HCT116 (cell line): ENCODE data around the gene UBE2D2. TPM values are rescaled to one million over a fixed set of nuclear protein-coding genes. Genes with fewer than 3 reads are reported as not detected.
"Not testable (repeated sequence)": the region's sequence is repeated elsewhere in the genome, so short reads cannot be mapped to it uniquely, and the experiment has no call there.

ENCODE experiments used
- ATAC-seq: fragments of 200-7000 bp; cut with Tn5 transposase; 2 replicates; pipeline ENCODE4 v1.9.1; 2020; ENCODE audit warnings: mild to moderate bottlenecking, moderate library complexity
- BruUV-seq: library from RNA; stranded (reverse); fragments of 400-500 nt; replicated peaks from 2 replicates; lab custom pipeline; 2021; lab: Mats Ljungman, UMichigan
- CTCF ChIA-PET: fragments of 300-600 bp; sonication (Branson Sonifier 250); formaldehyde crosslinking; loops from one replicate; lab custom pipeline; 2021; ENCODE audit warnings: antibody characterized with exemption; lab: Charles Lee
- POLR2A ChIA-PET: fragments of 300-600, 350-600 bp; sonication (Branson Sonifier 250); formaldehyde crosslinking; loops from one replicate; lab custom pipeline; 2021; ENCODE audit warnings: antibody characterized with exemption; lab: Charles Lee
- RAD21 ChIA-PET, 2 experiments: fragments of 300-600 bp; sonication (Branson Sonifier 250); formaldehyde crosslinking; loops; one replicate each; lab custom pipeline; 2023; ENCODE audit warnings: low total read pairs in 2 of 2; ENCODE audit not compliant: uncharacterized antibody in 2 of 2, unreplicated experiment in 2 of 2, low non-redundant PET in 1 of 2; lab: Charles Lee
- DNase-seq: peaks from one replicate; pipeline ENCODE4 v3.0.0-alpha.2; 2010; ENCODE audit warnings: low read depth, low spot score
- H2AFZ ChIP-seq: fragments of 200-600 bp; shearing (Covaris generic), sonication (generic); 2 replicates; pipeline ENCODE4 v1.6.1; 2017; ENCODE audit warnings: low read depth, mixed run types, mixed read lengths, antibody characterized with exemption, low read length; ENCODE audit not compliant: poor library complexity, severe bottlenecking
- H3K27ac ChIP-seq: 2 replicates; pipeline ENCODE4 v1.5.1; 2012; ENCODE audit warnings: low read depth, low read length
- H3K27me3 ChIP-seq: fragments of 200-600 bp; sonication (generic); 2 replicates; pipeline ENCODE4 v1.6.1; 2016; ENCODE audit warnings: mixed run types, low read length, mixed read lengths; ENCODE audit not compliant: insufficient read depth
- H3K36me3 ChIP-seq, 2 experiments: fragments of 200-500 bp in 1 of 2; fragments of 200-600 bp in 1 of 2; sonication (Bioruptor generic) in 1 of 2; sonication (generic) in 1 of 2; 2 replicates each; pipeline versions ENCODE4 v1.5.1 to v1.6.1; 2014 to 2016; ENCODE audit warnings: low read length in 2 of 2, inconsistent platforms in 1 of 2, mixed read lengths in 1 of 2, mixed run types in 1 of 2; ENCODE audit not compliant: insufficient read depth in 2 of 2, control insufficient read depth in 1 of 2
- H3K4me1 ChIP-seq, 2 experiments: fragments of 200-600 bp in 1 of 2; sonication (generic) in 1 of 2; 2 replicates each; pipeline versions ENCODE4 v1.5.1 to v1.6.1; 2012 to 2017; ENCODE audit warnings: low read length in 2 of 2, inconsistent platforms in 1 of 2, mild to moderate bottlenecking in 1 of 2, mixed read lengths in 1 of 2, mixed run types in 1 of 2, moderate library complexity in 1 of 2; ENCODE audit not compliant: insufficient read depth in 2 of 2, control insufficient read depth in 1 of 2
- H3K4me2 ChIP-seq: fragments of 200-600 bp; sonication (generic); 2 replicates; pipeline ENCODE4 v1.6.1; 2017; ENCODE audit warnings: mixed run types, low read length, mixed read lengths
- H3K4me3 ChIP-seq, 2 experiments: fragments of 200-600 bp in 1 of 2; sonication (generic) in 1 of 2; replicated peaks in 1 of 2; 2 replicates each; pipeline ENCODE4 v1.5.1; 2011 to 2016; ENCODE audit warnings: low read length in 2 of 2, control low read depth in 1 of 2, low read depth in 1 of 2, mild to moderate bottlenecking in 1 of 2, mixed read lengths in 1 of 2, mixed run types in 1 of 2
- H3K79me2 ChIP-seq: fragments of 200-600 bp; sonication (generic); 2 replicates; pipeline ENCODE4 v1.6.1; 2017; ENCODE audit warnings: mild to moderate bottlenecking, mixed run types, low read length, moderate library complexity, mixed read lengths; ENCODE audit not compliant: insufficient read depth
- H3K9ac ChIP-seq: fragments of 200-600 bp; sonication (generic); 2 replicates; pipeline ENCODE4 v1.6.1; 2016; ENCODE audit warnings: low read length, mixed read lengths
- H3K9me2 ChIP-seq: fragments of 200-600 bp; sonication (generic), shearing (Covaris generic); 2 replicates; pipeline ENCODE4 v1.6.1; 2017; ENCODE audit warnings: mixed run types, mild to moderate bottlenecking, moderate library complexity; ENCODE audit not compliant: insufficient read depth
- H3K9me3 ChIP-seq, 2 experiments: fragments of 200-500 bp in 1 of 2; fragments of 200-600 bp in 1 of 2; sonication (Bioruptor generic) in 1 of 2; sonication (generic) in 1 of 2; 2 replicates each; pipeline ENCODE4 v1.6.1; 2014 to 2017; ENCODE audit warnings: low read length in 2 of 2, mixed read lengths in 2 of 2, inconsistent platforms in 1 of 2, low read depth in 1 of 2, mild to moderate bottlenecking in 1 of 2, mixed run types in 1 of 2, moderate library complexity in 1 of 2; ENCODE audit not compliant: control insufficient read depth in 1 of 2, insufficient read depth in 1 of 2
- H4K20me1 ChIP-seq: fragments of 200-600 bp; sonication (generic), shearing (Covaris generic); 2 replicates; pipeline ENCODE4 v1.6.1; 2017; ENCODE audit warnings: mixed run types, mild to moderate bottlenecking, moderate library complexity; ENCODE audit not compliant: insufficient read depth
- EZH2 ChIP-seq: fragments of 200-600 bp; sonication (generic); IDR thresholded peaks from 2 replicates; pipeline ENCODE4 v1.6.1; 2017; ENCODE audit warnings: antibody characterized with exemption, mixed run types
- POLR2AphosphoS5 ChIP-seq: IDR thresholded peaks from 2 replicates; pipeline ENCODE4 v1.6.1; 2011; ENCODE audit warnings: mild to moderate bottlenecking, low read depth, low read length, moderate library complexity
- SRF ChIP-seq: IDR thresholded peaks from 2 replicates; pipeline ENCODE4 v1.6.1; 2012; ENCODE audit warnings: low read depth
- TCF7L2 ChIP-seq: IDR thresholded peaks from 2 replicates; pipeline ENCODE4 v1.7.0; 2011; ENCODE audit warnings: borderline replicate concordance, inconsistent platforms; ENCODE audit not compliant: insufficient read depth, insufficient read length; ENCODE audit errors: extremely low read depth
- ZFX ChIP-seq: fragments of 450-650 bp; IDR thresholded peaks from 2 replicates; pipeline ENCODE4 v1.6.1; 2017
- ZNF274 ChIP-seq: fragments of 200-500 bp; sonication (Bioruptor generic); IDR thresholded peaks from 2 replicates; pipeline ENCODE4 v1.6.1; 2014; ENCODE audit warnings: mild to moderate bottlenecking, low read depth, low read length, inconsistent platforms
- intact Hi-C: fragments of 100-400 bp; cut with micrococcal nuclease; formaldehyde crosslinking; loops from 2 replicates; pipeline ENCODE4 v1.10.0; 2022
- total RNA-seq: library from RNA; stranded (reverse); gene quantifications from one replicate; pipeline ENCODE4 v1.2.1, GENCODE V29; 2021; ENCODE audit not compliant: unreplicated experiment
- TF ChIP-seq, protein P1 (sequence below): IDR thresholded peaks from 2 replicates; pipeline ENCODE4 v1.6.1; 2011; ENCODE audit warnings: mild to moderate bottlenecking, low read length, moderate library complexity; ENCODE audit not compliant: insufficient replicate concordance; ENCODE audit errors: extremely low read depth

Gene UBE2D2
- total RNA-seq, 1 experiment from 2014 or later = 140 TPM

DNA sequence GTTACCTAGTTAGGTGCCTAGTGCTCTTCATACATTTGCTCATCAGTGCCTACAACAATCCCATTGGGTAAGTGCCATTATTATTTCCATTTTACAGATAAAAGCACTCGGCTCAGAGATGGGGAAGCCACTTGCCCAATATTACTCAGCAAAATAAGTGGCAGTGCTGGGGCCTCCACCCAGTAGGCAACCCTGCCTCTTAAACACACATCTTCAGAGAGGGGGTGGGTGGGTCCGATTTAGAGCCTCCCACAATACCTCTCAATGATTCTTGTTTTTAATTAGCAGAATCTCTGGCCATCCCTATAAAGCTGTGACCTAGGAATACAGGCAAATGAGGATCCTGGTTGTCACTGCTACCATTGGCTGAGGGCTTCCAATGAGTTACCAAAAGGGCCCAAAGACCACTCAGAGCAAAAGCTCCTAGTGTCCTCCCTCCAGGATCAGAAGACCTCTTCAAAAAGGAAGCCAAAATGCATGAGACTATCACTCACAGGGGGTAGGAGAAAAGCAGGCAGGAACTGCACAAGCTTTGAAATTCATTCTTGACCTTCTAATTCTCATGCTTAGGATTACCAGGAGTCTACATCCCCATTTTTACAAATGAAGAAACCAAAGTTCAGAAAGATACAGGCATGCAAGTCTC is 36.1 kb upstream of the UBE2D2 start (continued):
- TF ChIP-seq, protein P1, sequence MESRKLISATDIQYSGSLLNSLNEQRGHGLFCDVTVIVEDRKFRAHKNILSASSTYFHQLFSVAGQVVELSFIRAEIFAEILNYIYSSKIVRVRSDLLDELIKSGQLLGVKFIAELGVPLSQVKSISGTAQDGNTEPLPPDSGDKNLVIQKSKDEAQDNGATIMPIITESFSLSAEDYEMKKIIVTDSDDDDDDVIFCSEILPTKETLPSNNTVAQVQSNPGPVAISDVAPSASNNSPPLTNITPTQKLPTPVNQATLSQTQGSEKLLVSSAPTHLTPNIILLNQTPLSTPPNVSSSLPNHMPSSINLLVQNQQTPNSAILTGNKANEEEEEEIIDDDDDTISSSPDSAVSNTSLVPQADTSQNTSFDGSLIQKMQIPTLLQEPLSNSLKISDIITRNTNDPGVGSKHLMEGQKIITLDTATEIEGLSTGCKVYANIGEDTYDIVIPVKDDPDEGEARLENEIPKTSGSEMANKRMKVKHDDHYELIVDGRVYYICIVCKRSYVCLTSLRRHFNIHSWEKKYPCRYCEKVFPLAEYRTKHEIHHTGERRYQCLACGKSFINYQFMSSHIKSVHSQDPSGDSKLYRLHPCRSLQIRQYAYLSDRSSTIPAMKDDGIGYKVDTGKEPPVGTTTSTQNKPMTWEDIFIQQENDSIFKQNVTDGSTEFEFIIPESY = no peak
- TF ChIP-seq EZH2 (no peak), TCF7L2 (no peak), POLR2AphosphoS5 (no peak), ZFX (no peak), SRF (no peak), ZNF274 (no peak)

DNA sequence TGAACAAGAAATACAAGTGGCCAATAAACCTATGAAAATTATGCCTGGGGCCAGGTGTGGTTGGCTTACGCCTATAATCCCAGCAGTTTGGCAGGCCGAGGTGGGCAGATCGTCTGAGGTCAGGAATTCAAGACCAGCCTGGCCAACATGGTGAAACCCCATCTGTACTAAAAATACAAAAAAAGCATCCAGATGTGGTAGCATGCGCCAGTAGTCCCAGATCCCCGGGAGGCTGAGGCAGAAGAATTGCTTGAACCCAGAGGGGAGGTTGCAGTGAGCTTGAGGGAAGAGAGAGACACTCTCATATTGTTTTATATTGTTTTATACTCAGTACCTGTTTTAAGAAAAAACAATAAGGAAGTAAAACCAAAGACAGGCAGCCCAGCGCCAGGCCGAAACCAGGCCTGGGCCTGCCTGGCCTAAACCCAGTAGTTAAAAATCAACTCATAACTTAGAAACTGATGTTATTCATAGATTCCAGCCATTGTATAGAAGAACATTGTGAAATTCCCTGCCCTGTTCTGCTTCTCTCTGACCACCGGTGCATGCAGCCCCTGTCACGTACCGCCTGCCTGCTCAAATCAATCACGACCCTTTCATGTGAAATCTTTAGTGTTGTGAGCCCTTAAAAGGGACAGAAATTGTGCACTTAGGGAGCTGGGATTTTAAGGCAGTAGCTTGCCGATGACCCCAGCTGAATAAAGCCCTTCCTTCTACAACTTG is 35.4 kb upstream of the UBE2D2 start:
- ATAC-seq, H3K27me3 ChIP-seq, H3K36me3 ChIP-seq, POLR2A ChIA-PET, H3K4me2 ChIP-seq, H2AFZ ChIP-seq, CTCF ChIA-PET, H3K27ac ChIP-seq, RAD21 ChIA-PET, H4K20me1 ChIP-seq, BruUV-seq, H3K4me1 ChIP-seq, intact Hi-C loops, H3K79me2 ChIP-seq, H3K4me3 ChIP-seq, H3K9ac ChIP-seq, H3K9me3 ChIP-seq, DNase-seq, H3K9me2 ChIP-seq: not testable (repeated sequence)

DNA sequence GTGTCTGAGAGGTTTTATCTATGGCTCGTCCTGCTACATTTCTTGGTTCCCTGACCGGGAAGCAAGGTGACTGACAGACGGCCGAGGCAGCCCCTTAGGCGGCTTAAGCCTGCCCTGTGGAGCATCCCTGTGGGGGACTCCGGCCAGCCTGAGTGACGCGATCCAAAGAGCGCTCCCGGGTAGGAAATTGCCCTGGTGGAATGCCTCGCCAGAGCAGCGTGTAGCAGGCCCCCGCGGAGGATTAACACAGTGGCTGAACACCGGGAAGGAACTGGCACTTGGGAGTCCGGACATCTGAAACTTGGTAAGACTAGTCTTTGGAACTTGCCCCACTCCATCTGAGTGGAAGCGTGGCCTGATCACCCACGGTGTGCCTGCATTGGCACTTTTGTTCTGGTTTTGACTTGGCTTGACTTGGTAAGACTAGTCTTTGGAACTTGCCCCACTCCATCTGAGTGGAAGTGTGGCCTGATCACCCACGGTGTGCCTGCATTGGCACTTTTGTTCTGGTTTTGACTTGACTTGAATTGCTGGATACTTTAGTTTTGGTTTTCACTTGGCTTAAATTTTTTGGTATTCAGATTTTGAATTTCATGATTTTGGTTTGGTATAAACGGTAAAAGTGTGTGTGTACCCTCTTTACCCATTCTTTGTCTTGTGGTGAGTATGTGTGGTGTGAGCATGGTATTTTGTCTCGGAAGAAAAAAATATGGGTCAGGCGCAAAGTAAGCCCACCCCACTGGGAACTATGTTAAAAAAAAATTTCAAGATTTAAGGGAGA is 34.6 kb upstream of the UBE2D2 start:
- H2AFZ ChIP-seq, H3K4me2 ChIP-seq, DNase-seq, H3K9me2 ChIP-seq, H3K27me3 ChIP-seq, POLR2A ChIA-PET, H3K79me2 ChIP-seq, ATAC-seq, BruUV-seq, intact Hi-C loops, RAD21 ChIA-PET, CTCF ChIA-PET, H3K36me3 ChIP-seq, H3K4me3 ChIP-seq, H4K20me1 ChIP-seq, H3K9me3 ChIP-seq, H3K4me1 ChIP-seq, H3K9ac ChIP-seq, H3K27ac ChIP-seq: not testable (repeated sequence)

DNA sequence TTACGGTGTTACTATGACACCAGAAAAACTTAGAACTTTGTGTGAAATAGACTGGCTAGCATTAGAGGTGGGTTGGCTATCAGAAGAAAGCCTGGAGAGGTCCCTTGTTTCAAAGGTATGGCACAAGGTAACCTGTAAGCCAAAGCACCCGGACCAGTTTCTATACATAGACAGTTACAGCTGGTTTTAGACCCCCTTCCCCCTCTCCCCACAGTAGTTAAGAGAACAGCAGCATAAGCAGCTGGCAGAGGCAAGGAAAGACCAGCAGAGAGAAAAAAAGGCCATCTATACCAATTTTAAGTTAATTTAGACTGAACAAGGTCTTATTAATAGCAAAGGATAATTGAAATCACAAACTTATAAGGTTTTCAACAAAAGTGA is 34.1 kb upstream of the UBE2D2 start:
- H2AFZ ChIP-seq, intact Hi-C loops, H3K9me3 ChIP-seq, H3K27me3 ChIP-seq, RAD21 ChIA-PET, CTCF ChIA-PET, POLR2A ChIA-PET, H3K27ac ChIP-seq, H3K9me2 ChIP-seq, H3K4me2 ChIP-seq, BruUV-seq, H3K4me1 ChIP-seq, H3K36me3 ChIP-seq, H3K4me3 ChIP-seq, H3K79me2 ChIP-seq, H3K9ac ChIP-seq, ATAC-seq, DNase-seq, H4K20me1 ChIP-seq: not testable (repeated sequence)
